Stimulated activated CD4-positive, alpha-beta T cell treated with anti-CD3 and anti-CD28 coated beads, Interleukin-12 subunit alpha, Interleukin-12 subunit beta, amount 100 ng/mL, for 4 hours (primary cell): ENCODE data around the gene TLR7.

Experiments used
- DNase-seq: peaks from one replicate; pipeline ENCODE4 v3.0.0-alpha.2; 2020

The TLR7 gene

DNA sequence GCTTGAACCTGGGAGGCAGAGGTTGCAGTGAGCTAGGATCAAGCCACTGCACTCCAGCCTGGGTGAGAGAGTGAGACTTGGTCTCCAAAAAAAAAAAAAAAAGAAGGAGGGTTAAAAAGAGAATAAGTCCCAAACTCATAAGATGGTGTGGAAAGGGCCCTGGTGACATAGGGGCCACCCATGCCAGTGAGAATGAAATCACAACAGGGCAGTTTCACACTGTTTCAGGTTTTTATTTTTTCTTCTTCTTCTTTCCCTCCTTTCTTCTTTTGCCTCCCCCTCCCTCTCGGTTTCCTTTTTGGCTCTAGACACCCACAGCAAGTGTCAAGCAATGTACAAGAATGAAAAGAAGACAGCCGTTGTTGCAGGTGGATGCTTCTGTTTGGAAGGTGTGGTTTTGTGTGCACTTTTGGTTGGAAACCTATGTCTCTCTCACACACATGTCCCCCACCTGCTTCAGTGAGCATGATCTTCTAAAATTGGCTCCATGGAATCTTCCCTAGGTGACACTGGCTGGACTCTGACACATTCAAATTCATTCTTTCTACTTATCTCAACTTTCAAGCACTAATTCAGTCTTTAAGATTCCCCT lies 25.1 kb downstream of the TLR7 start:
- DNase-seq = no peak

DNA sequence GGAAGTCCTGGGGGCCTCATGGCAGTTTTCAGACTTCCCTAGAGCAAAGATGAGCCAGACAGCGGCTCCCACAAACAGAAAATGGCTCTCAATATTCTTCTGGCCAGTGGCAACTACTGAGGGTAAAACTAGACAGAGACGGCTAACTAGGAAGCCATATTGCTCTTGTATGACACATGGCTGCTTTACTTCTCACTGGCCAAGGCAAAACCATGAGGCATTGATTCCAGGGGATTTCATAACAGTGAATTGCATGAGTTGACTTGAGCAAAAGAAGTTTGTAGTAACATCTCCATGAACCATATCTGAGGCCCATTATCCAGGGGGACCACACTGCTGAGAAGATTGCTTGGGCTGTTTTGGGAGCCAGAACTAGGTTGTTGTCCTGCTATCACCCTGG lies 25.8 kb downstream of the TLR7 start:
- DNase-seq = no peak

DNA sequence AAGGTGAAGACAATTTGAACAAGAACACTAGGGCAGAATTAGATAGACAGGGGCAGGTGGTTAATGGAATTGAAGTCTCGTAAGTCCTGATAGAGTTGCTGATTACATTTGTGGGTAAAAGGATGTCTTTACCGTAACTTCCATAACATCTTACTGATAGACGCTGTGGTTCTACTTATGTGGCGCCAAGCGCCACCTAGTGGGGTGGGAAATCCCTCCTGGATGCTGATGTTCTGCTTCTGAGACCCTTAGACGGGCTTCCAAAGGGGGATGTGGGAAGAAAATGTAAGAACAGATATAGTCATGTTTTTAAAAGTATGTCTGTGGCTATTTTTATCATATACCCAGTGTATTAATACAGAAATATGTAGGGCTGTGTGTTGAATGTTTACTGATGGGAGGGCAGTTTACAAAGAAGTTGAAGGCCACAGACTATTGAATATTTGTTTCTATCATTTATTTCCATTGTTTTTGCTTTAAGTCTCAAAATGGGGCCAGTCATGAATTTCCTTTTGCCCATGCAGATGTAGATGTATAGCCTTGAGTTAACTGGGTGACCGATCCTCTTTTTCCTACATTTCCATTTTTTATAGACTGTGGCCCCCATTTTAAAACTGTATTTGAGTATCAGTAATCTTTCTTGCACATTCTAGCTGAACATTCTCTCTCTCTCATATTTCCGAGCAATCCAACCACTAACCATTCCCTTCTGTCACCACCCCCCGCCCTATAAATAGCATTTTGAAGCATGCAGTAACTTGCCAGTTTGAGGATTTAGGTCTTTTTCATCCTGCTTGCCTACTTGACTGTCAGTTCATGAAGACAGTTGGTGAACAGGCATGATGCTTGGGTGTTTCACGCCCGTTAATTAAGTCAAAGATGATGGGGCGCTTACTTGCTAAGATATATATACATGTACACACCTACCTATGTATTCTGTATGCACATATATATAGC lies 27.5 kb downstream of the TLR7 start:
- peak; percentile 27 for DNase-seq

DNA sequence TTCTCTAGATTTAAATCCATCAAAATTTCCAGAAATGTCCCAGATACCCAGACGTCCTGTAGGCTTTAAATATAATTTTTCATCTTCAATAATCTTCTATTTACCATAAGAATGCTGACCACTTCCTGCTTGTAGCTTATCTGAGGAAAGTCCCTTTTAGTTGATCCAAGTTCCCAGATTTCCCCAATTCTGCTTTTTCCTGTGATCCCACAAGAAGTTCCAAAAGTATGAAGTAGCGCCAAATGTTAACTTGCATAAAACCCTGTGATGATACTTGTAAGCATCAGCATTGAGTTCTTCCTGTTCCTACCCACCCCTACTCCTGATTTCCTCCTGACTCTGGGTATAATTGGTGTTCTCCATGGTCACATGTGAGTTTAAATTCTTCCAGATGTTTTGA lies 29.0 kb downstream of the TLR7 start:
- no peak for DNase-seq

DNA sequence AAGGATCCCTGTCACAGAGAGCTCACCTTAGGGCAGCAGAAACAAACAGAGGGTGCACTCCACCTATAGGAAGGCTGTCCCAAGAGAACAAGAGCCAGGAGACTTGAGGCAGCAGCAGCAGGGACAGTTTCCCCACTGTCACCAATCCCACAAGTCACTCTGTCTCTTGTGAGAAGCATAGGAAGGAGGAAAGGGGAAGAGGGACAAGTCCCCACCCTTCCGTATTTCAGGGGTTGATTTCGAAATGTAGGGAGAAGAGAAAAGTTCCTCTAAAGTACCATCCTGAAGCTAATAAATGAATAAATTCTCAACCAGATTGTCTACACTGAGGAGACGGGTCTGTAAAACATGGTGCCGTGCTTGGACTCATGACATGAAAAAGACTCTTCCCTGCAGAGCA lies 30.1 kb downstream of the TLR7 start:
- DNase-seq = no peak

DNA sequence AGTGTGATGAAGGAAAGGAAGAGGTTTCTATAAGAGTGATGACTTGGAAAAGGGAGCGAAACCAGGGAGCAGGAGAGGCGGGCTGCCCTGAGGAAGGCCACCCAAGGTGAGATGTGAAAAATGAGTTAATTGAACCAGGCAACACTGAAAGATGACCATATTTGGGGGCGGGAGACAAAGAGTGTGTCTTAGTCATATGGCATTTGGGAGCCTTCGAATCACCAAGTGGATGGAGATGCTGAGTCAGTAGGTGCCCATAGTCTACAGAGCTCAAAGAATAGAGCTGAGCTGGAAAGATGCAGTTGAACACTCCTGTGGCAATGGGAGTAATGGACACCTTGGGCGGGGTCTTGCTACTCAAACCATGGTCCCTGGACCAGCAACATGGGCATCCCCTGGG lies 31.2 kb downstream of the TLR7 start:
- DNase-seq = no peak

DNA sequence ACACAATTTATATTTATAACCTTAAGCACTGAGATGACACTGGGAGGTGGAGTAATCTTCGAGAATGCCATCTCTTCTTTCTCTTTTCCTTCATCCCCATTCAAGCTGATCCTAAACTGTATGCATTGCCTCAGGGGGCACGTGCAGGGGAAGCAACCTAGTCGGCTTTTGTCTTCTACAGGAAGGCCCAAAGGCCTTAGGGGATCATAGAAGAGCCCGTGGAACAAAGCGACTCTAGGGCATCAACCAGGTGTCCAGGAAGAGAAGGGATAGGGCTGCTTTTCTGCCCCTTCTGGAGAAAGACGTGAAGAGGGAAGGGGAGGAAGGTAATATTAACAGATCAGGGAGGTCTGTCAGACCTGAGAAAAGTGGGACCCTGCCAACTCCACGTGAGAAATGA lies 32.6 kb downstream of the TLR7 start:
- DNase-seq = no peak

DNA sequence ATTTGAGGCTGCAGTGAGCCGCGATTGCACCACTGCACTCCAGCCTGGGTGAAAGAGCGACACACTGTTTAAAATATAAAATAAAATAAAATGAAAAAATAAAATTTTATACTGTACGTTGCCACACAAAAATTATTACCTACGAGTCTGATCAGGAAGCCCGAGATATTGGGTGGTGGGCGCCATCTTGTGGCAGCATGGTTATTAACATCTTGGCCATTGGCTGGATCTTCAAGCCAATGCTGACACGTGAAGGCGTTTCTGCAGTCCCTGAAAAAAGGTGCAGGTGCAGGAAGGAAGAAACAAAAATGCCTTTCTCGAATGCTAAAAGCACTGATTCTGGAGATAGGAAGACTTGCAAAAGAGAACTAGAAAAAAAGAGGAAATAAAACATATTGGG lies 34.6 kb downstream of the TLR7 start:
- DNase-seq = peak; percentile 59

DNA sequence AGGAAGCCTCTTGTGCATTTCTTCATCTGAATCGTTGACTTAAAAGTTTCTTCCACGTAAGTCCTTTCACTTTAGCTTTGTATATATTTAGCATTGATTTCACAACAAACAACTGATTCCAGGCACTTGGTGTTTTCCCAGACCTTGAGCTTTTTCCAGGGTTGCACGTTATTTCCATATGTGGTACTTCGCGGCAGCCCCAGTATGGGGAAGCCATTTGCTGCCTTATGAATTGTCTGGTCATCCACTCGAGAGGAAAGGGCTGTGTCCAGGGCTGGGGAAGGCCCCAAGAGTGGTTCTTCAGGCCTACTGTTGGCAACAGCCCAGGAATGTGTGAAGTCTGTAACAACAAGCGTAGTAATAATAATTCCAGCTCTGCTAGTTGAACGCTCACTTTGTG lies 36.8 kb downstream of the TLR7 start:
- no peak for DNase-seq

DNA sequence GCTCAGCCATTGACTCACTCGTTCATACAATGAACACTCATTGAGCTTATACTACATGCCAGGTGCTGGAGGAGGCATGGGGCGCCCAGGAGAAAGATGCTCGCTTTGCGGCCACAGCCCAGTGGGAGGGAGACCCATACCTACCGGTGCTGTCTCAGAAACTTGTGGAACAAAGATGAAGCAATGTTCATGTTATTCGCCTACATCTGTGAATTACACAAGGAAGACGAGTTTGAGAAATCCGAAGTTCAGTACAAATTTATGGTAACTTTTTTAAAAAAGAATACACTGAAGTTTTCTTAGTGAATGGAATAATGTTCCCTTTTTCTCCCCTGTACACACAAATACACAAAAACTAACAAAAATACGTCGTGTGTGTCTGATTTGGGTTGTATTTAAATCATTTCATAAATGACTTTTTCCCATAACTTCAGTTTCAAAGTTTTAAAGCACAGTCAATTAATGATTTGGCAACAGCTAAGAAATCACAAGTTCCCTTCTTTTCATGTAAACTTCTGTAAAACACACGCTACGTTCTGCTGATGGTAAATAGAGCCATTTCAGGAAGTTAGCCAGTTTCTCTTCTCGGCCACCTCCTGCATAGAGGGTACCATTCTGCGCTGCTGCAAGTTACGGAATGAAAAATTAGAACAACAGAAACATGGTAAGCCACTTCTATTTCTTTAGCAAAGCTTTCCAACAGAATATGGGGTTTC lies 39.3 kb downstream of the TLR7 start, which contains the start of gene TLR8:
TSS of gene TLR8 (plus strand) at position 575 of the 716 bp plus-strand sequence. CDS start at position 662, 87 bp downstream.
- DNase-seq = no peak

DNA sequence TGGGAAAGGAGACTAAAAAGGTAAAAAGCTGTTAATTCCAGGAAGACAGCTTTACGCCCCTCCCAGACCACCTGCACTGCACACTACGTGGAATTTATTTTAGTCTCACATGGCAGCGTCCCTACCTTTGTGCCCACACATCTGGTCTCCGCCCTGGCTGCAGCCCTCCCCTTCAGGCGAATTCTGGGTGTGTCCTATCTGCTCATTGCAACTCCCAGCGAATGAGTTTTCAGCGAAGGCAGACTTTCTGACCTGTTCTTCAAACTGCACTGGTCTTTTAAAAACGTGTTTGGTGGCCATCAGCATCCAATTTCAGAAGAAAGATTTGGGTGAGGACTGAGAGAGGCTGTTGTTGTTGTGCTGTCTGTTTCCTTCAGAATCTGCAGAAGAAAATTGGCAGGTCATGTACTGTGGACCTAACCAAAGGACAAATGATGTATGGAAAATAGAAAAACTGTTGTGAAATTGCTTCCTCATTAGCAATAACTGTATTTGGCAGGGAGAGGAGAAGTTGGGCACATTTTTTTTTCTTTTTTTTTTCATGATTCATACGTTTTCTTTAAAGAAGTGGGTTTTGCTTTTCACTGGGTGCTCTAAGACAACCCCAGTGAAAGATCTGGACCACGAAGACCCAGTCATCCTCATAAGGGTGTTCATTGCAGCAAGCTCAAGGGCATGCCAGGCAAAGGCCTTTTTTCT lies 43.7 kb downstream of the TLR7 start:
- no peak for DNase-seq

DNA sequence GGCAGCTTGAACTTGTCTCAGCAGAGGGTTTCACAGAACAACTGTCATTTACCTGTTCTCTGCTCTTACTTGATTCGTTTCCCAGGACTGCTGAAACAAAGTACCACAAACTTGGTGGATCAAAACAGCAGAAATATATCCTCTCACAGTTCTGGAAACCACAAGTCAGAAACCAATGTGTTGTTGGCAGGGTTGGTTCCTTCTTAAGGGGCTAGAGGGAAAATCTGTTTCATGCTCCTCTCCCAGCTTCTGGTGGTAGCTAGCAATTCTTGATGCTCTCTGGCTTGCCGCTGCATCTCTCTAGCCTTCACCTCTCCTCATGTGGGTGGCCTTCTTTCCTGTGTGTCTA lies 44.2 kb downstream of the TLR7 start:
- DNase-seq = no peak

DNA sequence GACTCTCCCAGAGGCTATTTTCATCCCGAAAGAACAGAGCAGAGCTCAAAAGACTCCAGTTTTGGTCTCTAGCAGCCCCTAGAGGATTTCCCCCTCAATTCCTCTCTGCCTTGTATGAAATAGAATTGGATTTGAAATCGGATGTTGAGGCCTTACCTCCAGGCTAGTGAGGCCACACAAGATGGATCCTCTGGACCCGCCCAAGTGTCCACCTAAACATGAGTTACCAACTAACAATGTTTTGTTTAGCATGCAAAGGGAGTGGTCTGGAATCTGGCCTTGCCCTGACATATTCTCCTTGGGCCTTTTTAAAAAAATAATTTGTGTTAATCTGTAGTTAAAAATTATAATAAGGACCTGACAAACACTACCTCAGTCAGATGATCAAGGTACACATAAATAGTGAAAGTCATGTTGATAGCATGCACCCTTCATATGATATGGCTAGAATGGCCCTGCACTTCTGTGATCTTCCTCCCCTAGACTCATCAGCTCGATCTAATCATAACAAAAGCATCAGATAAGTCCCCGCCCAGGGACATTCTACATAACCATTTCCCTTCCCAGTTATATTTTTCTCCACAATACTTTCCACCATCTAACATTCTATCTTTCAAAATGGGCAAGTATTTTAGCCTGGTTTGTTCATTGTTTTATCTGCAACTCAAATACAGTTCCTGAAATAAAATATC lies 46.1 kb downstream of the TLR7 start:
- DNase-seq = no peak

DNA sequence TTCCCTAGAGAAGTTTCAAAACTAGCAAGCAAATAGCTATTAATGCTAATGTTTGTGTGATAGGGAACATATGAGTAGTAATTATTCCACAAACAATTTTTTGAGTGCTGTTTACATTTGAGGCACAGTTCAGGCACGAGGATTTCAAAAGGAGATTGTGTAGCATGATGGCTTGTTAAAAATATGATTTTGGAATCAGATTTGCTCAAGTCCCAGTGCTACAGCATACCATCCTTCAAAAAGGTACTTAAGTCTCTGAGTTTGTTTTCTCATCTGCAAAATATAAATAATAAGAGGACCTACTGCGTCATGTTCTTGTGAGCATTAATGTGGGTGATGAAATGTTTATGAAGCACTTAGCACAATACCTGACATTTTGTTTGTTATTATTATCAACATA lies 50.9 kb downstream of the TLR7 start:
- no peak for DNase-seq

DNA sequence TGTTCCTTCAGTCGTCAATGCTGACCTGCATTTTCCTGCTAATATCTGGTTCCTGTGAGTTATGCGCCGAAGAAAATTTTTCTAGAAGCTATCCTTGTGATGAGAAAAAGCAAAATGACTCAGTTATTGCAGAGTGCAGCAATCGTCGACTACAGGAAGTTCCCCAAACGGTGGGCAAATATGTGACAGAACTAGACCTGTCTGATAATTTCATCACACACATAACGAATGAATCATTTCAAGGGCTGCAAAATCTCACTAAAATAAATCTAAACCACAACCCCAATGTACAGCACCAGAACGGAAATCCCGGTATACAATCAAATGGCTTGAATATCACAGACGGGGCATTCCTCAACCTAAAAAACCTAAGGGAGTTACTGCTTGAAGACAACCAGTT lies 52.2 kb downstream of the TLR7 start:
- DNase-seq = no peak

DNA sequence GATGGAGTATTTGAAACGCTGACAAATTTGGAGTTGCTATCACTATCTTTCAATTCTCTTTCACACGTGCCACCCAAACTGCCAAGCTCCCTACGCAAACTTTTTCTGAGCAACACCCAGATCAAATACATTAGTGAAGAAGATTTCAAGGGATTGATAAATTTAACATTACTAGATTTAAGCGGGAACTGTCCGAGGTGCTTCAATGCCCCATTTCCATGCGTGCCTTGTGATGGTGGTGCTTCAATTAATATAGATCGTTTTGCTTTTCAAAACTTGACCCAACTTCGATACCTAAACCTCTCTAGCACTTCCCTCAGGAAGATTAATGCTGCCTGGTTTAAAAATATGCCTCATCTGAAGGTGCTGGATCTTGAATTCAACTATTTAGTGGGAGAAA lies 52.7 kb downstream of the TLR7 start:
- DNase-seq = no peak

DNA sequence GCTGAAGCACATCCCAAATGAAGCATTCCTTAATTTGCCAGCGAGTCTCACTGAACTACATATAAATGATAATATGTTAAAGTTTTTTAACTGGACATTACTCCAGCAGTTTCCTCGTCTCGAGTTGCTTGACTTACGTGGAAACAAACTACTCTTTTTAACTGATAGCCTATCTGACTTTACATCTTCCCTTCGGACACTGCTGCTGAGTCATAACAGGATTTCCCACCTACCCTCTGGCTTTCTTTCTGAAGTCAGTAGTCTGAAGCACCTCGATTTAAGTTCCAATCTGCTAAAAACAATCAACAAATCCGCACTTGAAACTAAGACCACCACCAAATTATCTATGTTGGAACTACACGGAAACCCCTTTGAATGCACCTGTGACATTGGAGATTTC lies 54.1 kb downstream of the TLR7 start:
- DNase-seq = no peak

DNA sequence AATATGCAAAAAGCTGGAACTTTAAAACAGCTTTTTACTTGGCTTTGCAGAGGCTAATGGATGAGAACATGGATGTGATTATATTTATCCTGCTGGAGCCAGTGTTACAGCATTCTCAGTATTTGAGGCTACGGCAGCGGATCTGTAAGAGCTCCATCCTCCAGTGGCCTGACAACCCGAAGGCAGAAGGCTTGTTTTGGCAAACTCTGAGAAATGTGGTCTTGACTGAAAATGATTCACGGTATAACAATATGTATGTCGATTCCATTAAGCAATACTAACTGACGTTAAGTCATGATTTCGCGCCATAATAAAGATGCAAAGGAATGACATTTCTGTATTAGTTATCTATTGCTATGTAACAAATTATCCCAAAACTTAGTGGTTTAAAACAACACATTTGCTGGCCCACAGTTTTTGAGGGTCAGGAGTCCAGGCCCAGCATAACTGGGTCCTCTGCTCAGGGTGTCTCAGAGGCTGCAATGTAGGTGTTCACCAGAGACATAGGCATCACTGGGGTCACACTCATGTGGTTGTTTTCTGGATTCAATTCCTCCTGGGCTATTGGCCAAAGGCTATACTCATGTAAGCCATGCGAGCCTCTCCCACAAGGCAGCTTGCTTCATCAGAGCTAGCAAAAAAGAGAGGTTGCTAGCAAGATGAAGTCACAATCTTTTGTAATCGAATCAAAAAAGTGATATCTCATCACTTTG lies 55.2 kb downstream of the TLR7 start:
- DNase-seq = no peak

DNA sequence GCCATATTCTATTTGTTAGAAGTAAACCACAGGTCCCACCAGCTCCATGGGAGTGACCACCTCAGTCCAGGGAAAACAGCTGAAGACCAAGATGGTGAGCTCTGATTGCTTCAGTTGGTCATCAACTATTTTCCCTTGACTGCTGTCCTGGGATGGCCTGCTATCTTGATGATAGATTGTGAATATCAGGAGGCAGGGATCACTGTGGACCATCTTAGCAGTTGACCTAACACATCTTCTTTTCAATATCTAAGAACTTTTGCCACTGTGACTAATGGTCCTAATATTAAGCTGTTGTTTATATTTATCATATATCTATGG lies 55.7 kb downstream of the TLR7 start:
- DNase-seq = no peak

DNA sequence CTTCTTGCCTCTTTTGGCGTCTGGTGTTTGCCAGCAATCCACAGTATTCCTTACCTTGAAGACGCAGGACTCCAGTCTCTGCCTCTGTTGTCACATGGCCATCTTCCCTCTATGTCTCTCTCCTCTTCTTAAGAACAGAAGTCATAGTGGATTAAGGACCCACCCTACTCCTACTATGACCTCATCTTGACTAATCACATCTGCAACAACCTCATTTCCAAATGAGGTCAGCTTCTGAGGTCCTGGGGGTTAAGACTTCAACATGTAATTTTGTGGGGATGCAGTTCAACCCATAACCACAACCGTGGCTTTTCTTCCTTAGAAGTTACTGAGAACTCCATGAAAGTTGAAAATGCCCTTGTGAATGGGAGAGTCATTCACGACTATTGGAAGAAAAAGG lies 62.8 kb downstream of the TLR7 start:
- no peak for DNase-seq

DNA sequence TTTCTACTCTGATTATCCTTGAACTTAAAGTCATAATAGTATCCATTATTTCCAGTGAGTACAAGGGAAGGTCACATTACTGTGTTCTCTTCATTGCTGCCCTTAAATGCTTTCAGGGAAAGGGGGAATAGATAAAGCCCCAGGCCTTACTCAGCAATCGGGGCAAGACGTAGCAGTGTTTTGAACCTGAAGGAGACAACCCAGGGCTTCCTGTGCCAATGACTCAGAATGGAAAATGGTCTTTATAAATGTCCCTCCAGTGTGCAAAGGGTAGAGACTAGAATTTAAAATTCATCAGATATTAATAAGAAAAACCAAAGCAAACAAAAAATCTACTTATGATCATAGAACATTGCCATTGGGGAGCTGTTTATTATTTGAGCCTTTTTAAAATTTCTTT lies 63.3 kb downstream of the TLR7 start:
- no peak for DNase-seq

DNA sequence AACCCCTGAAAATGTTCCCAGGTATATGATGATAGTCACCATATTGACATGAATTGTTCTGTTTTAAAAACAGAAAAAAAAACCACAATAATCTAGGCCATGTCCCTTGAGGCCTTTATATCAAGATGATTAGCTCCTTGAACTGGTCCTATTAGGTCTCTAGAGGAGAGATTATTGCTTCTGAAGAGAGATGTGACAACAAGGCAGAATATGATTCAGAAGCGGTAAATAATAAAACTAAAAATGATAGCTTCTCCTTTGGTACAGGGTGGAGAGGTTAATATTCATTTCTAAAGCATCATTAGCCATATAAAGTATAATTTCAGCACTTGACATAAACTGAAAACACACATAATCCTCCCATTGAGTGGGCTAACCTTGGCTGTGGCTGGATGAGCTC lies 65.4 kb downstream of the TLR7 start:
- DNase-seq = no peak
